Jurkat, Clone E6-1 (cell line): ENCODE results near the gene EIF1AD. TPM values are rescaled to one million over a fixed set of nuclear protein-coding genes. Genes with fewer than 3 reads are reported as not detected.
A peak's percentile ranks its signal among the peaks of the same experiment; 100 is the strongest.

Experiments
- DNase-seq: peaks from one replicate; pipeline ENCODE4 v3.0.0-alpha.2; 2011; ENCODE audit warnings: low read depth, low spot score
- H3K4me3 ChIP-seq: 2 replicates; pipeline ENCODE4 v1.5.1; 2011; ENCODE audit warnings: mild to moderate bottlenecking, low read length, control low read depth, moderate library complexity
- polyA plus RNA-seq: library from polyadenylated mRNA; unstranded; fragments of >200 nt; gene quantifications from one replicate; pipeline ENCODE4 v1.2.1, GENCODE V29; 2012; ENCODE audit warnings: missing spikeins; ENCODE audit not compliant: insufficient read length, insufficient read depth

EIF1AD gene
- polyA plus RNA-seq, result 35.6 TPM

GRCh38 chr11:66001942-66002647 lies at the start of gene EIF1AD, which contains the start of gene BANF1:
EIF1AD (minus strand) TSS chr11:66002157; CDS start chr11:66000389, 1,768 bp downstream.
BANF1 (plus strand) TSS chr11:66002503; CDS start chr11:66003251, 748 bp downstream.
- peak within 1 kb of the TSS; percentile 100 for H3K4me3 ChIP-seq
- DNase-seq, result peak; percentile 99

- H3K4me3 ChIP-seq, result peak overlapping the region; percentile 98
- DNase-seq, result no peak
Observed at GRCh38 chr11:66051371-66051765, 49.4 kb upstream of the EIF1AD start.

DNA sequence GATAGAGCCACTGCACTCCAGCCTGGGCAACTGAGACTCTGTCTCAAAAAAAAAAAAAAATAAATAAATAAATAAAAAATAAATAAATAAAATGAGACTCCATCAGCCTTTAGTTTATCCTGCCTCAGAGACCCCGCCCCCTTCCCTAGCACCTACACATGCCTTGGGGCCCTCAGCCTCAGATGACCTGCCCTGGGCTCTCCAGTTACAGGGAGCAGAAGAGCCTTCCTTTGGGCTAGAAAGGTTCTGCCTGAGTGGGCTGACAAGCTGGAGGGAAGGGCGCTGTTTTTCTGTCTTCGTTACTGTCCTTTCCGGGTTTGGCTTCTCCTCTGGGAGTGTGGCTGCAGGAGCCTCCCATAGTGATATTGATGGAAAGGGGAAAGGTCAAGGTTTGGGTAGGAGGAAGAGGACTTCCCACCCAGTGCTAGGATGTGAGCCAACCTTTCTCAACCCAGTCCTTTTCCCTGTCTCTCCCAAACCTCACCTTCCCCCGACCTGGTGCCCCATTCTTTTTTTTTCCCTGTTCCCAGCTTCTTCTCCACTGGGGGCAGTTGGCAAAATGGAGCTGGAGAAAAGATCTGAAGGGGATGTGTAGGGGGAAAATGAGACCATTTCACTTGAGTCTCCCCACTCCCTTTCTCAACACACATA lies 48.7 kb upstream of the EIF1AD start:
- no peak for DNase-seq
- no peak overlapping the region; the same call in 1 of the 2 replicates for H3K4me3 ChIP-seq

DNA sequence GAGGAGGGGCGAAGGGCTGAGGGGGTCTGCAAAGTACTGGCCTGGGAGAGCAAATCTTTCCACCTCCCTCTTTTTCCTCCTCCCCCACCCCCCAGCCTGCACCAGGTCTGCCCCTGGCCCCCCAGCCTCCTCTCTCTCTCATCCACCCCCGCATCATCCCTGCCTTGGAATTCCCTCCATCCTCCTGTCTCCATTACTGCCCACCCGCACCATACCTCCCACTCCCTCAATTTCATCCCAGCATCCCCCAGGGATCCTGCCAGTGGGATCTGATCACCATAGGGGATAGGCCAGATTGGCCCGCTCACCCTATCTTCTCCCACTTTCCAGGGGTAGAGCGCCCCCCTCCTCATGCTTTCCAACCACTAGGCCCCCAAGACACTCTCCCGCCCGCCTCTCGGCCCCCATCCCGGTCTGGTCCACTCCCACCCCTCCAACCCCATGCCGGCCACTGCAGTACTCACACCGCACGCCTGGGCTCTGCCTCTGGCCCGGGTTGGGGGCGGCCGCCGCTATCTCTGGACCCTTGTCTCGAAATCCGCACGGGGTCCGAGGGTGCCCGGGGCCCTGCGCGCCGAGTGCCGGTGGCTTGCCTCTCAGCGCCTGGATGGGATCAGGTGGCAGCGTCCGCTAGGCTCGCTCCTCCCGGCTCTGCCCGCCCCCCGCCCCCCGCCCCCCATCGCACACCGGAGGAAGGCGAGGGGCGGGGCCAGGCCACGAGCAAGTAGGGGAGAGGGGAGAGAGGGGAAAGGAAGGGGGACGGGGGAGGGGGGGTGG lies 46.8 kb upstream of the EIF1AD start, which contains the start of gene GAL3ST3:
TSS of gene GAL3ST3 (minus strand) at position 615 of the 777 bp plus-strand sequence. CDS start 3,746 bp downstream, outside the sequence.
- H3K4me3 ChIP-seq, result no peak within 1 kb of the TSS

GRCh38 chr11:66047541-66048365 lies 45.8 kb upstream of the EIF1AD start:
- H3K4me3 ChIP-seq, result no peak overlapping the region
- no peak for DNase-seq

More for the DNA sequence above, 46.8 kb upstream of the EIF1AD start, which contains the start of gene GAL3ST3:
- DNase-seq, result no peak

DNA sequence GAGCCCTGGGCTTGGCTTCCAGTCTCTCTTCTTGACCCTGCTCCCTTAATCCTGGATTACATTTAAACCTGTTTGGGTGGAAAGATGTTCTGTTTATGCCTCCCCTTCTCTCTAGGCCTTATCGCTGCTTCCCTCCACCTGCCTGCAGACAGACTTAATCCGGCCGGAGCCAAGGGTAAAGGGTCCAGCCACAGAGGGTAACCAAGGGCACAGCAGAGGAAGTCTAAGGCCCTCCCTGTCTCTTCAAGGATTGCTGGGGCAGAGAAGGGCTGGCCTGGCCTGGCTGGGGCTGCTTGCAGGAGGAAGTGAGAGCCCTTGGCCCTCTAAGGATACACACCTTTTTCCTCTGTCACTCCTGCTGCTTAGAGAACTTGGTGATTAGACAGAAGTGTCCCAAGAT lies 44.9 kb upstream of the EIF1AD start:
- H3K4me3 ChIP-seq, result no peak overlapping the region

GRCh38 chr11:66045177-66045639 lies 43.3 kb upstream of the EIF1AD start:
- peak; percentile 84 for DNase-seq
- peak overlapping the region; percentile 21 for H3K4me3 ChIP-seq

More for the DNA sequence above, 44.9 kb upstream of the EIF1AD start:
- no peak for DNase-seq

DNA sequence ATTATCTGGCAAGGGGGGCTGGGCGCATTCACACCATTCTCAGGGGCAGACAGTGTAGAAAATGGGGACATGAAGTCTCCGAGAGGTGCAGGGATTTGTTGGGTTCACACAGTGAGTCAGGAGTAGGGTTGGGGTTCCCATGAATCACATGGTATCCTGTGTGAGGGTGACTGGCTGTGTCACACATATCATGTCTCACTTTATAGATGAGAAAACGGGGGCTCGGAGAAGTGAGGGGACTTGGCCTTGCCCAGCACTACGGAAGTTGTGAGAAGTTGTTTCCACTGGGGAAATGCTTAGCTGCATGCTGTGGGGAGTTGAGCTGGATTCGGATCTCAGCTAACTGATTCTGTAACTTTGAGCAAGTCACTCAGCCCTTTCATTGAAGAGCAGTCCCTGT lies 42.8 kb upstream of the EIF1AD start:
- peak overlapping the region; percentile 16 for H3K4me3 ChIP-seq
- no peak for DNase-seq

DNA sequence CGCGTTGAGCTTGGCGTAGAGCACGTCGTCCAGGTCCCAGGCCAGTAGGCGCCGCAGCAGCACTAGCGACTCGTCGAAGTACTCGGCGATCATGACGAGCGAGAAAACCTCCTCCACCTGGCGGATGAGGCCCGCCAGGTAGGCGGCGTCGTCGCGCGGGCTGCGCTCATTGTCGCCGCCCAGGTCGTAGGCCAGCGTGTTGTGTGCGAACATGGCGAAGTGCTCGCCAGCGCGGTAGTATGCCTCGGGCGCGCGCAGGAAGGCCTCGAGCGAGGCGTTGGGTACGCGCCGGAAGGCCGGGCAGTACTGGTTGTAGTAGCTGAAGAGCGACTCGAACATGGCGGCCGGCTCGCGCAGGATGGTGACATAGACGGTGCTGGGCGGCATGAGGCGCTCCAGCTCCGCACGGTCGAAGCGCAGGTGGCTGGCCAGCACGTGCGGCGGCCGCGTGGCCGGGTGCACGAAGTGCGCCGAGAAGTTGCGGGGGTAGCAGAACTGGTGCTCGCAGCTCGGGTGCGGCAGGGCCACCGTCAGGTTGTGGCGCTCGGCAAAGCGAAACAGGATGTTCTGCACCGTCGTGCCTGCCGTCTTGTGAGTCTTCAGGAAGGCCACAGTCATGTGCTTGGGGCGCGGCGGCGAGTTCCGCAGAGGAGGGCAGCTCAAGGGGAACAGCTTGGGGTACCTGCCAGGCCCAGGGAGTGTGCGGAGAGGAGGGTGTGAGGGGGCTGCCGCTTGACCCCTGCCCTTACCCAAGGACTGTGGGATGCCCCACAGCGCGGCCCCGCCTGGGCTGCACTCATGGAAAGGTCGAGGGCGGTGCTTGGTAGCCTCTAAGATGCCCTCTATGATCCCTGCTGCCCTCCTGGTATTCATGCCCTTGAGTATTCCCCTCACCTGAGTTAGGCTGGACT lies 41.3 kb upstream of the EIF1AD start:
- no peak for DNase-seq

DNA sequence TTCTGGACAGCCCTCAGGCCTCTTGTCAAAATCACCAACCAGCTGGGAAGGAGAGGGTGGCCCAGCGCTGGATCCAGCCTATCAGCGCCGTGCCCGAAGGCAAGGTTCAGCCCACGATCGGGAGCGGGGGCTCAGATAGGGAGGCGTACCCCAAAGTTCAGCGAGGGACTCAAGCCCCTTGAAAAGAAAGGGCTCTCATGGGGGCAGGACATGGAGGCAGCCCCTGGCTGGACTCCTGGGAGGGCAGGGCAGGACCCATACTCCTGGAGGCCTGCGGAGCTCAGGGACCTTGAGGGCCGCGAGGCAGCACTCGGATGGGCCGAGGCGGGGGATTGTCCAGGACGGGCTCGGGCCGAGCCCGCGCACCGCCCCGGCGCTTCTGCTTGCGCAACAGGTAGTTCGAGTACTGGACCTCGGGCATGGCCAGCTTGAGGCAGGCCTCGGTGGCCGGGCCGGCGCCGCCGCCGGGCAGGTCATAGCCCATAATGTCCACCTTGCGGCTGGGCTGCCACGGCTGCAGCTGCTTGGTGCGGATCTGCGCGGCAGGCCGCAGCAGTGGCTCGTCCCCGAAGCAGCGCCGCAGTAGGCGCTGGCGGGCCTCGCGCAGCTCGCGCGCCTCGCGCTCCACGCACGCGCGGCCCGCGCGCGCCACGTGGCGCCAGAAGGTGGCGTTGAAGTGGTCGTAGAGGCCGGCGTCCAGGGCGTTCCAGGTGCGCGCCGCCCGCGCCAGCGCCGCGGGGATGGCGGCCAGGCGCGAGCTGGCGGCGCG lies 40.5 kb upstream of the EIF1AD start:
- no peak overlapping the region for H3K4me3 ChIP-seq
- DNase-seq, result no peak

More for the DNA sequence above, 41.3 kb upstream of the EIF1AD start:
- H3K4me3 ChIP-seq, result no peak overlapping the region

- no peak for DNase-seq
- H3K4me3 ChIP-seq, result no peak overlapping the region
Observed at GRCh38 chr11:66039765-66040164, 37.8 kb upstream of the EIF1AD start.

DNA sequence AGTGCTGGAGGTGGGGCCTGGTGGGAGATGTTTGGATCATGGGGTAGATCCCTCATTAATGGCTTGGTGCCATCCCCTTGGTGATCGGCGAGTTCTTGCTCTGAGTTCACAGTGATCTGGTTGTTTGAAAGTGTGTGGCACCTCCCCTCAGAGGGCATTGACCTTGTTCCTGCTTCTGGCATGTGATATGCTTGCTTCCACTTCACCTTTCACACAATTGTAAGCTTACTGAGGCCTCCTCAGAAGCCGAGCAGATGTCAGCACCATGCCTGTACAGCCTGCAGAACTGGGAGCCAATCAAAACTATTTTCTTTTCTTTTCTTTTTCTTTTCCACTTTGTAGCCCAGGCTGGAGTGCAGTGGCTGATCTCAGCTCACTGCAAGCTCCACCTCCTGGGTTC lies 35.4 kb upstream of the EIF1AD start:
- H3K4me3 ChIP-seq, result no peak overlapping the region
- DNase-seq, result no peak

DNA sequence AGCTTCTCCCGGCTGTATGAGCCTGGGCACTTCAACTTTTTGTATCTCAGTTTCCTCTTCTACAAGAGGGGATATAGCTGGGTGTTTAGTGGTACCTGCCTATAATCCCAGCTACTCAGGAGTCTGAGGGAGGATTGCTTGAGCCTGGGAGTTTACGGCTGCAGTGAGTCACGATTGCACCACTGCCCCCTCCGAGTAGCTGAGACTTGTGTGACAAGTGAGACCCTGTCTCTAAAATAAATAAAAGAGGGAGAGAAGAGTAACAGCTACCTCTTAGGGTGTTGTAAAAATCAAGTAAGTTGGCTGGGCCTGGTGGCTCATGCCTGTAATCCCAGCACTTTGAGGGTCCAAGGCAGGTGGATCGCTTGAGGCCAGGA lies 34.4 kb upstream of the EIF1AD start:
- no peak overlapping the region for H3K4me3 ChIP-seq
- no peak for DNase-seq

DNA sequence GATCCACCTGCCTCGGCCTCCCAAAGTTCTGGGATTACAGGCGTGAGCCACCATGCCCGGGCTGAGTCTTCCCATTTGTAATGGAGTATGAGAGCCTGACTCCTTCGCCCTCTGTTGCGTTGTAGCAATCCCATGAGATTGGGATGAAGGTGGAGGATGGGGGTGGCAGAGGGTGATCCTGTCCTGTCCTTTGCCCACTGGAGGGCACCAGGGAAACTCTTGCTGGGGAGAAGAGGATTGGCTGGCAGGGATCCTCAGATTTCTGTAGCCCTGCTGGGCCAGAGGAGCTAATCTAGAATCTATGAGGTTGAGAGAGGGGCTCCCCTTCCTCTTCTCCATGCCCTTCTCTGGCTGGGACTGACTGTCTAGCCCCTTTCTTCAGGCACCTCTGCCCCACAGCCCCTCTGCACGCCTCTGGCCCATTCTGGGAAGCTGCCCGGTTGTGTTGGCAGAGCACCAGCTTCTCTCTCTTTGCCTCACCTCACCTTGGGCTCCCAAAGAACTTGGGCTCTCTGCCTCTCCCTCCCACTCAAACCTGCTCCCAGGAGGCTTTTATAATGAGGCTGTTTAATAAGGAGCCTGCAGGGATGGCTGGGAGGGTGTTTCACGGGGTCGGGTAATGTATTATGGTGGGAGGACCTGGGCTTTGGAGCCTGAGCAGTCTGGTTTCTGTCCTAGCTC lies 33.8 kb upstream of the EIF1AD start:
- DNase-seq, result no peak
- H3K4me3 ChIP-seq, result no peak overlapping the region

DNA sequence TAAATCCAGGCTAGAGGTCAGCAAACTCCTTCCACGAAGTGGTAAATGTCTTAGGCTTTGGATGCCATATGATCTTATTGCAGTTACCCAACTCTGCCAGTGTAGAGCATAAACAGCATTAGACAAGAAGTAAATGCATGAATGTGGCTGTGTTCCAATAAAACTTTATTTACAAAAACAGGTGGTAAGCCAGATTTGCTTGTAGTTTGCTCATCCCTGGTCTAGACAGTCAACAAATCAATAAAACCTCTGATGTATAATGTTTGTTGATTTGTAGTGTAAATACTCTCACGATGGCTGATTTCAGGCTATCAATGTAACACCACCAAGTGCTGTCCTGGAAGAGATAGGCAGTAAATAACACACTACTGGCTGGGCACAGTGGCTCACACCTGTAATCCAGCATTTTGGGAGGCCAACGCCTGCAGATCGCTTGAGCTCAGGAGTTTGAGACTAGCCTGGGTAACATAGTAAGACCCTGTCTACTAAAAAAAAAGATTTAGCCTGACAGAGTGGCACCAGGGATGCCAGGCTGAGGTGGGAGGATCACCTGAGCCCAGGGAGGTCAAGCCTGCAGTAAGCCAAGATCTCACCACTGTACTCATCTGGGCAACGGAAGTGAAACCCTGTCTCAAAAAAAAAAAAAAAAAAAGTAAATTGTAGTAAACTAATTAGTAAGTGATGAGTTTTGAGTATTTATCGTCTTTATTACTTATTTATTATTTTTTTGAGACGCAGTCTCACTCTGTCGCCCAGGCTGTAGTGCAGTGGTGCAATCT lies 31.2 kb upstream of the EIF1AD start:
- no peak overlapping the region for H3K4me3 ChIP-seq
- DNase-seq, result no peak

GRCh38 chr11:66026017-66026529 lies 24.1 kb upstream of the EIF1AD start, which contains the start of gene CATSPER1:
CATSPER1 (minus strand) TSS chr11:66026479; CDS start chr11:66026379, 100 bp downstream.
- no peak for DNase-seq
- no peak within 1 kb of the TSS for H3K4me3 ChIP-seq
